Kidney glomerular epithelial cell (primary cell): ENCODE data around the gene SOX11.

Experiments
- DNase-seq: peaks from one replicate; lab custom pipeline; 2025; lab: John Stamatoyannopoulos, UW

The SOX11 gene

DNA sequence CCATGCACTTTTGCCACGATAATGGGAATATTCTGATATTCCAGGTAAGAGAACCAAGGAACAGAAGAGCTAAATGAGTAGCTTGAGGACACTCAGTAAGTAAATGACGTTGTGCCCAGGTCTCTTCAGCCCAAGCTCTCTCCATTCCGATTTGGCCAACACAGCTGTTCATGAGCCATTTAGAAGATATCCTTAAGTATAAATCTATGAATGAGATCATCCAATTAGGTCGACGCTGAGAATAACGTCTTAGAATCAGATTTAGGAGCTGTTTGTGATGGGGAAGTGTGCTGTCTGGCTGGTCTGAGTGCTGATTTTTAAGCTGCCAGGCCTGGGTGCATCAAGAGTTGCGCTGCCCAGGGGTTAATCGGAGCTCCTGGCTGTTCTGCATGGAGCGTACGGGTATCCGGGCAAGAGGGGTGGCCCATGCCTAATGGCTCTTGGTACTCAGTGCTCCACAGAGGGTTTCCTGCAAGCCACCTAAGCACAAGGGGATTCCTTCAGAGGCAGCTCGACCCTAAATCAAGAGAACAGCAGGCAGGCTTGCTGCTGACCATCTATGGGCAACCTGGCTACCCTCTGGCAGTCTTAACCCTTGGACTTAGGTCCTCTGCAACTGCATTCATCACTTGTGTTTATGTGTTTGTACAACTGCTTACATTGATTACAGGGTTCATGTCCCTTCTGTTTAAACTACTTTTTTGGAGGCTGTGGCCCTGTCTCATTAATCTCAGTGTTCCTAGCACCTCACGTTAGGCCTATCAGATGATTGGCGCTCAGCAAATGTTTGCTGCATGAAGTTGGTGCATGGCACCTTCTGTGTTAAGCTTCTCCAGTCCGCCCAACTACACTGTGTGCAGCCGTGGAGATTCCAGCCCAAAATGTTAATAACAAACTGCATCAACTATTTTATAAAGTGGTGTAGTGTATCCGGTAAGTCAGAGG, 31.9 kb downstream of the SOX11 start:
- no peak for DNase-seq

DNA sequence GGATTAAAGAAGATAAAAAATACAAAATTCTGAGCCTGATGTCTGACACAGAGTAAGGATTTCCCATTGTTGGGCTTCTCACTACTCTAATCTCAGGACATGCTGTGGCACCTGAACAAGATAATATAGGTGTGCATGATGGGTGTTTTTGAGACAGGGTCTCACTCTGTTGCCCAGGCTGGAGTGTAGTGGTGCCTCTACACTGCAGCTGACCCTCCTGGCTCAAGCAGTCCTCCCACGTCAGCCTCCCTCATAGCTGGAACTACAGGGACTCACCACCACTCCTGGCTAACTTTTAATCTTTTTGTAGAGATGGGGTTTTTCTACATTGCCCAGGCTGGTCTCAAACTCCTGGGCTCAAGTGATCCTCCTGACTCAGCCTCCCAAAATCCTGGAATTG, 32.9 kb downstream of the SOX11 start:
- DNase-seq: no peak

DNA sequence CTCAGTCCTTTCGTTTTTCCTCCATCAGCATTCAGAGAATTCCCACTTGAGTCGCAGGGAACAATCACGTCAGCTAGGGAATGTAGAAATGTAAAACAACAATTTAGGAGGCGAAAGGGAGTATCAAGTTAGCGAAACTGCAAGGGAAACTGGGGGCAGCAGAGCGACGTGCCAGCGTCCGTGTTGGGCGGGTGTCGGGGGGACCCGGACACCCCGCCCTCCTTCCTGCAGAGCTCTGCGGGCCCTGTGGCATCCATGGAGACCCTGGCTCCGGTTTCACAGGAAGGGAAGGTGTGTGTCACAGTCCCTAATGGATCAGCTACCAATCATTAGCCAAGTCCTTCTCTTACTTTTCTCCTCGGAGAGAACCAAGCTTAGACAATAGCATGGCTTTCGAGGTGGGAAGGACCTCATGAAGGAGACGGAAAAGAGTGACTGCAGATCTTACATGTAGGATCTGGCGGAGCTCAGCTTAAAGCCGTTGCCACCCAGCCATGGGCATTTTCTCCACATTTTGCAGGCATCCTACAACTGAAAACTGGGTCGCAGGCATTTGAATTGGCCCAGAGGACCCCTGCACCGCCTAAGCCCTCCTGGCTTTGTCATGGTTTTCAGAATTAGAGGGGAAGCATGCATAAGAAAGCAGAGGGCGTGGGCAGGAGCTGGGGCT, 33.7 kb downstream of the SOX11 start:
- DNase-seq: no peak

DNA sequence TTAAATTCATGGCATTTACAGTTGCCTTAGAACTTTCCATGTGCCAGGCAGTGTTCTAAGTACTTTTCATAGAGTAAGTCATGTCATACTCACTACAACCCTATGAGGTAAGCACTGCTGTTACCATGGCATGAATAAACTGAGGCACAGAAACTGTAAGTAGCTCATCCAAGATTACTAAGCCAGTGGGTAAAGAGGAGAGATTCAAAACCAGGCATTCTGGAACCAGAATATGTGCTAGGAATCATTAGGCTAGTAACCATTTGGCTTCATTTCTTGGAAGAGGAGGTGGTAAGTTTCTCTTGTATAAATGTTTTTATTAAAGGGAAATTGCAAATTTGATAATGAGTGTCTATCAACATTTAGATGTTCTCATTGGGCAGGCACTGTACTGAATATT, 35.1 kb downstream of the SOX11 start:
- no peak for DNase-seq

DNA sequence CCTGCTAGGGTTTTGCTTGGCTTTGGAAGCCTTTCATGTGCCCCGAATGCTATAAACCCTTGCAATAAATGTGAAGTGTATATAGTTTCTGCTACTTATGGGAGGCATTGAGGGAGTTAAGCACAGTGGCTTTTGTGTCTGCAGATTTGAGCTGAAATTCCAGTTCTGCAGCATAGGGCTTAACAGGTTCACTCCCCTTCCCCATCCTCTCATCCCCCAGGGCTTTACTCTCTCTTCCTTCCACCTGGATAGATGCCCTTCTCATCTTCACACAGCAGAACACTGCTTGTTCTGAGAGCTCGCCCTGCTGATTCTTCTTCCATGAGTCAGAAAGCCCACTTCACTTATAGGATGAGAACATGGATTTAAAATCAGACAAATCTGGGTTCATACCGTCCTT, 37.2 kb downstream of the SOX11 start:
- DNase-seq: no peak

DNA sequence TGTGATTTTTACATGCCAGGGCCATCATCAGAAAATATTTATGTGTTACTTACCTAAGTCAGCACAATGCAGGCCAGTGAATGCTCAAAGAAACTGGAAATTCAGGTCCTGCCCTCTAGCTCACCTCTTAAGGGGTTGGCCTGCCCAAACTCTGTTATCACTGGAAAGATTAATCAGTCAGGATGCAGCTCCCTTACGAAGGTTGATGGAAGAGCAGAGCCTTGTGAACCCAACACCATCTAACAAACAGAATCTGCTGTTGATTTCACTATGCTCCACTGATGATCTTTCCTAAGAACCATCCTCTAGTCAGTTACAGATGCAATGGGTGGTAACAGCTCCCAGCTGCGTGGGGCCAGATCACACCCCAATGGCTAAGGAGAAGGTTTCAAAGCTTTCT, 38.2 kb downstream of the SOX11 start:
- no peak for DNase-seq

DNA sequence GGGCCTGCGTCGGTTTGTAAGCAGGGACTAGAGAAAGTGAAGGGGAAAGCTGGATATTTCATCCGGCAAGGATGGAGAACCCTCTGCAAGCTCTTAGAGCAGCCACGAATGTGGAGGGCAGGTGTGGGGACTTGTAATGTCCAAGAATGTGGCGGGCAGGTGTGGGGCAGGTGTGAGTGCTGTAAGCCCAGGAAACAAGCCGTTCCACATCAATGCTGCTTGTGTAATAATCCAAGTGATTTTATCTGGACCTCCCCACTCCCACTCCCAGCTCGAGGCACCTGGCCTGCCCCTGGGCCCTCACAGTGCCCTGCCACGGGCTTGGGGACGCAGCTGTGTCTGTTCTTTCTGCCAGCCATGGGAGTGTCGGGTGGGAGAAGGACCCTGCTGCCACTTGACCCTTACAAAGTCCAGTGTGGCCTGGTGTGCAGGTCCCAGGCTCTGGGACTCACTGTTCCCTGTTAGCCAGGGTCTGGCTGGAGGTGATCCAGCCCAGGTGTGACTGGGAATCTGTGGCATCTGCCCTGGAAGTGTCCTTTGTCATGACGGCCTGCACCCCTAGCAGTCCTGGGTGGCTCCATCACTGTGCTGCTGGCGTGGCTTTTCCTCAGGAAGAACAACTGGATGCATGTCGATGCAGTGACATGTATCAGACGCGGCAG, 42.8 kb downstream of the SOX11 start:
- DNase-seq: no peak

DNA sequence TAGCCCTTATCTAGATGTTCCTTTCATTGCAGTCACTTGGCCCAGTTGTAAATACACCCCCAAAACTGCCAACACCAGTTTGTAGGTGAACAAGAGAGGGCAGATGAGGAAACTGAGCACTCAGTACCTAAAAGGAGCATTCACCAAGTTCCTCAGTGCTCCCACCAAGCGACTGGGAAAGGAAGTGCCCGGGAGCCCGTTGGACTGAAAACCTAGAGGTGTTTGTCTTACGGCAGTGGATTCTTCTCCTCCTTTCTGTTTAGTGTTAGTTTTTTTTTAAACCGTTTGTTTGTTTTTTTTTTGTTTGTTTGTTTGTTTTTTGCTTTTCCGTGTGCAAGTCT, 43.3 kb downstream of the SOX11 start:
- no peak for DNase-seq

DNA sequence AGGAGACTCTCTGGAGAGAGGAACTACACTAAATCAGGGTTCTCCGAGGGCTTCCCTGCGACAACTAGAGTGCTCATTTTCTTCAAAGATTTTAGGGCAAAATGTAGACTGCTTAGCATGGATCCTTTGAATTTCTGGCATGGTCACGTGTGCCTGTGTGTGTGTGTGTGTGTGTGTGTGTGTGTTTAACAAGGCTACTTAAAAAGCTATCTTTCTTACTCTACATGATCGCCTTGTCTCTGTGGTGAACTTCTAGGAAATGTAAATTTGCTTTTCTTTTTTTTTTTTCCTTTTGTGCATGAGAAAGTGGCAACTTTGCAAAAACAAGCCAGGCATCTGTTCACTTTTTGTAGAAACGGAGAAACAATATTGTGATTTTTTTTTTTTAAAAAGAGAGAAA, 43.9 kb downstream of the SOX11 start:
- no peak for DNase-seq

DNA sequence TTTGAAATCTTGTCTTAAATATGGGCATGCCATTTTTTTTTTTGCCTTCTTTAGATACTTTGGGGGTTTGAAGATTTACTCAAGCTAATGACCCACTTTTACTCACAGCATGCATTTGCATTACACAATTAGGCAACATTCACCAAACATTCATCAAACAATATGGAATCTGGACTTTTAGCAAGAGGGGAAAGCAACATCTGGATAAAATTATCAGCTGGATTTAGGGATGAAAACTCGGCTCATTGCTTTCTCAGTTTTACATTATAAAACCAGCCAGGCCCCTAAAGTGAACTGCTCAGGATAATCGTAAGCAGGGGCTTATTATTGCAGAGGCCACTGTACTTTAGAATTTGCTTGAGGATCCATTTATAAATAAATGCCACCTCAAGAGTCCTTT, 44.7 kb downstream of the SOX11 start:
- no peak for DNase-seq

DNA sequence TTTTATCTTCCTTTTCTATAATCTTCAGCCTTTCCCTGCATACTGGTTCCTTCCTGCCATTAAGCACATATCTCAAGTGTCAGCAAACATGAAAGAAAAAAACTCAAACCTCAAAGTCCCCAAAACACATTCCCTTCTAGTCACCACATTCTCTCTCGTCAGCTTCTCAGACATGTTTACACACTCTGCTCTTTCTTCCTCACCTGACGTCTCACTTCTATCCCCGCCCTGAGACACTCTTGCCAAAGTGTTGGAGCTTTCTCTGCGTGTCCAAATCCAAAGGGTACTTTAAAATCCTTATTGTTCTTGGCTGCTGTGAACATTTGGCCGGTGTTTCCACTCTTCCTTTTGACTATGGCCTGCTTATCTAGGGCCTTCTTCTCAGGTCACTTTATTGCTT, 47.9 kb downstream of the SOX11 start:
- no peak for DNase-seq

DNA sequence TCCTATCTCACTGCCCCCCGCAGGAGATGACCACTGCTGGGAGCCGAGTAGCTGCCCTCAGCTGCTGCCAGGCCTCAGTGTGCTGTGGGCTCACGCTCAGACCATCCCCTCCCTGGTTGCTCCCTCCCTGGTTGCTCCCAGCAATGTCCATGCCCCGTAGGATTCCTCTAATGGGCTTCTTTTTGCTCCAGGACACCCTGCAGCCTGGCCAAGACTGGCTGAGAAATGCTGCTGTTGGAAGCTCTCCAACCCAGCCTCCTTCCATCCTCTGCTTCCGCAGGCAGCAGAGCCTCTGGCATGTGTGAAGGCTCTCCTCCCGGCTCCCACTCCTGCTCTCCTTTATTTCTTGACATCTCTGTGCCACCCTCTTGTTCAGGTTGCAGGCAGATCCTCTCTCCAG, 48.6 kb downstream of the SOX11 start:
- DNase-seq: no peak

DNA sequence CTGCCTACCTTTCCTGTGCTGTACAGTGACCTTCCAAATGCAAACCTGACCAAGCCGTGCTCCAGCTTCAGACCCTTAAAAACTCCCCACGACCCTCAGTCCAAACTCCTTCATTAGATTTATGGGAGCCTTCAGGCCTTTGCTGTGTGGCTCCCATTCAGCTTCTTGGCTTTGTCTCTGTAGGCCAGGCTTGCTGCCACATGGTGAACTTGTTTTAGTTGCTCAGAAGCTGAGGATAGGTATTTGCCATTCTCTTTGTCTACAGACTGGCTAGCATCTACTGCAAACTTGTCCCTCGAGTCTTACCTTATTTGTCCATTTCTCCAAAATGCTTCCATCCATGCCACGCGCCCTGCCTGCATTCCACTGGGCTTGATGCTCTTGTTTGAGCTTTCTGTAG, 49.1 kb downstream of the SOX11 start:
- no peak for DNase-seq

DNA sequence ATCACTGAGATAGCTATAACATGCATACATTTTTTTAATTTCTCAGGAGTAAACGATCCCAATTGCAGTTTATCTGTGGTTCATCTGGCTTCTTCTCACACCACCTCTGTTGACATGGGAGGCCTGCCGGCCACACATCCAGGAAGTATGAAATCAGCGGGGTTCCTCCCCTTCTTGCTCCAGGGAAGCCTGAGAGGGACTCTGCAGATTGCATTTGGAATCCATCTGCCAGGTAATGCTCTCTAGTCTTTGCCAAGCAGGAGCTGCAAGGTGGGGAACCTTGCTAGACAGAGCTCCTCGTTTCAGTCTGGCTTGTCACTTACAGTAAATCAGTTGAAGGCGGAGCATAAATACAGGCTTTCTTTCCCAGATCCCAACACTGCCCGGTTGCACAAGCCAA, 49.9 kb downstream of the SOX11 start:
- no peak for DNase-seq

DNA sequence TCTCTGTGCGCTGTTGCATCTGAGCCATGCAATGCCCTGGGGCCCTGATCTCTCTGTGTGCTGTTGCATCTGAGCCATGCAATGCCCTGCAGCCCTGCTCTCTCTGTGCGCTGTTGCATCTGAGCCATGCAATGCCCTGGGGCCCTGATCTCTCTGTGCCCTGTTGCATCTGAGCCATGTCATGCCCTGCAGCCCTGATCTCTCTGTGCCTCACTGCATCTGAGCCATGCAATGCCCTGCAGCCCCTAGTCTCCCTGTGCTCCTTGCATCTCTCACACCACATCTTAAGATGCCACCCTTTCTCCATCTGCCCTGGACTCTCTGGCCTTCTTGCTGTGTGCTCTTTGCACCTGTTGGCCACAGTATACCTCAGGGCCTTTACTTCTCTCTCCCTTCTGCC, 56.2 kb downstream of the SOX11 start:
- DNase-seq: no peak

- DNase-seq: no peak
Measured at GRCh38 chr2:5748946-5749345, 56.8 kb downstream of the SOX11 start.

DNA sequence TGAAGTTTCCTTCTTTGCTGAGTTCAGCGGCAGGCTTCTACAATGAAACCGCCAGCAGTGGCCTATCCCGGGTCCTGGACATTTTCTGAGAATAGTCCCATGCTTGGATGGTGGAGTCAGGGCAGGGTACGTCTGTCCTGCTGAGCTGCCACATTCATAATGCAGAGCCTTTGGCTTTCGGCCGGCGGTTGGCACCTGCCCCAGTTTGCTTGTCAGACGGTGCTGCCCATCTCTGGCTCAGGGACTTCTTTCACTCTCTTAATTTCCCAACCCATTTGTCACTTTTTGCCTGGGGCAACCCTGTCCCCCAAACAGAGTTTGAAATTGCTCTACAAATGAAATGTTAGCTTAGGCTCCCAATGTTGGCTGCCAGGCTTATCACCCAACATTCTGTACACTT, 57.2 kb downstream of the SOX11 start:
- DNase-seq: no peak
